ENCODE measurements around the gene CNPY2. TPM values are rescaled to one million over a fixed set of nuclear protein-coding genes. Genes with fewer than 3 reads are reported as not detected.

Gene CNPY2
- total RNA-seq, 2 experiments from 2014 or later, result 77.4 to 82.6 TPM

DNA sequence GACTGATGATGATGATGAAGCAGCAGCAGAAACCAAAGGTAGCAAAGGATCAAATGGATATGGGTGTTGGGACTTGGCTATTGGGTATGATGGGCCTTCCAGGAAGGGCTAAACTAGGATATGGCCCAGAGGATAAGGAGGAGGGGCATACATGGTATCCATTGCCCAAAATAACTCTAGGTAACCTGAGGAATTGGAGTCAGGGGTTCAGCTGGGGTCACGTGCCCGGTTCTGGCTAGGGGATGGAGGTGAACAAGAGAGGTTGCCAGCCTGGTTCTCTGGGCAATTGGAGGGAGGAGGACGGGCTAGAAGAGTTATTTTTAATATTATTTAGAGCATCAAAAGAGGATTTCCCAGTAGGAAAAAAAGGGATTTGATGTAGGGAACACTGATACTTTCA, 54.9 kb downstream of the CNPY2 start:
- ChIA-PET POLR2A (no interaction called here), CTCF (interaction anchor here (1.0 to 1.2 kb wide), 2 partner anchors 28 to 92 kb away, joined by 3 read pairs; no protein-coding TSS in a partner anchor)
- Mint-ChIP-seq H3K4me3 (no peak overlapping the region), H3K4me1 (peaks cover 16% of the 10 kb centered on the region), H3K36me3 (ENCODE audit: low read depth) (peaks cover 3% of the 10 kb centered on the region), H3K9me3 (ENCODE audit: low read depth) (no peaks in the 10 kb centered on the region), H3K27me3 (no peaks in the 10 kb centered on the region), H3K27ac (no peak overlapping the region)
- intact Hi-C loops (cut with DNase I, micrococcal nuclease), result loop anchor here in 1 of 2 experiments (10.0 kb wide), 1 partner anchor 204 kb away; the partner anchor contains the start of gene SPRYD4
- no peak for DNase-seq
- ATAC-seq, result no peak

DNA sequence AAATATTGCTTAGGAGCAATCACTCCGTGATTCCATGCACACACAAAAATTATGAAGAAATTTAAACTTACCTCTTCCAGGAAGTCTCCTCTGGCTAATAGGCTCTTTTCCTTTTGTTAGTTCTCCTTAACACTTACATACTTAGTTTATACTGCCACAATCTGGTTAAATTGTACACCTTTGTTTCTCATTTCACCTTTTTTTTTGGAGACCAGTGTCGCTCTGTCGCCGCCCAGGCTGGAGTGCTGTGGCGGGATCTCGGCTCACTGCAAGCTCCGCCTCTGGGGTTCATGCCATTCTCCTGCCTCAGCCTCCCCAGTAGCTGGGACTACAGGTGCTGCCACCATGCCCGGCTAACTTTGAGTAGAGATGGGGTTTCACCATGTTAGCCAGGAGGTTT, 55.4 kb downstream of the CNPY2 start:
- ATAC-seq, result no peak

More for the DNA sequence above, 55.4 kb downstream of the CNPY2 start:
- Mint-ChIP-seq H3K27me3 (no peaks in the 10 kb centered on the region), H3K9me3 (ENCODE audit: low read depth) (no peaks in the 10 kb centered on the region), H3K4me3 (no peak overlapping the region), H3K36me3 (ENCODE audit: low read depth) (peaks cover 5% of the 10 kb centered on the region), H3K27ac (no peak overlapping the region), H3K4me1 (peaks cover 16% of the 10 kb centered on the region)
- no peak for DNase-seq
- CTCF ChIA-PET, result interaction anchor here (1.0 to 1.2 kb wide), 2 partner anchors 29 to 93 kb away, joined by 3 read pairs; no protein-coding TSS in a partner anchor
- intact Hi-C loops (cut with DNase I, micrococcal nuclease), result loop anchor here in 1 of 2 experiments (10.0 kb wide), 1 partner anchor 204 kb away; the partner anchor contains the start of gene SPRYD4
- POLR2A ChIA-PET, result no interaction called here

Other genes starting within 250 kb of the CNPY2 start
- under 1 TPM; 0.32 to 0.57 TPM for gene ERBB3, start 235.8 kb downstream of the CNPY2 start, total RNA-seq
- gene PA2G4, start 211.4 kb downstream of the CNPY2 start, total RNA-seq, result 100 to 1,000 TPM; 446 to 695 TPM
- gene RPL41, start 199.4 kb downstream of the CNPY2 start, total RNA-seq, result 1,000 to 10,000 TPM; 5,101 to 9,949 TPM
- 1 to 10 TPM; 6.4 to 6.5 TPM for gene ZC3H10, start 197.7 kb downstream of the CNPY2 start, total RNA-seq
- gene ESYT1, start 187.7 kb downstream of the CNPY2 start, total RNA-seq, result 100 to 1,000 TPM; 132 to 160 TPM
- gene MYL6B, start 163.4 kb downstream of the CNPY2 start, total RNA-seq, result 10 to 100 TPM; 76.3 to 79.3 TPM
- 100 to 1,000 TPM; 692 to 918 TPM for gene MYL6, start 157.6 kb downstream of the CNPY2 start, total RNA-seq
- 100 to 1,000 TPM in 1 of 2 experiments, 10 to 100 TPM in 1; 96.9 to 123 TPM for gene SMARCC2, start 126.5 kb downstream of the CNPY2 start, total RNA-seq
- gene RNF41, start 94.1 kb downstream of the CNPY2 start, total RNA-seq, result 10 to 100 TPM; 25.2 to 28.8 TPM
- 10 to 100 TPM; 69.1 to 76.0 TPM for gene NABP2, start 91.6 kb downstream of the CNPY2 start, total RNA-seq
- gene SLC39A5, start 85.9 kb downstream of the CNPY2 start, total RNA-seq, result 1 to 10 TPM in 1 of 2 experiments, under 1 TPM in 1; 0.53 to 1.3 TPM
- gene ANKRD52, start 57.6 kb downstream of the CNPY2 start, total RNA-seq, result 10 to 100 TPM; 29.2 to 31.0 TPM
- gene COQ10A, start 49.0 kb downstream of the CNPY2 start, total RNA-seq, result 1 to 10 TPM; 5.2 to 7.5 TPM
- 100 to 1,000 TPM; 197 to 293 TPM for gene CS, start 15.7 kb downstream of the CNPY2 start, total RNA-seq
- 10 to 100 TPM; 54.6 to 62.5 TPM for gene PAN2, start 18.0 kb upstream of the CNPY2 start, total RNA-seq
- gene IL23A, start 22.9 kb upstream of the CNPY2 start, total RNA-seq, result 10 to 100 TPM; 18.5 to 21.6 TPM
- 100 to 1,000 TPM; 116 to 124 TPM for gene STAT2, start 44.1 kb upstream of the CNPY2 start, total RNA-seq
- gene APOF, start 46.9 kb upstream of the CNPY2 start, total RNA-seq, result not detected
- 10 to 100 TPM; 46.3 to 47.3 TPM for gene TIMELESS, start 133.4 kb upstream of the CNPY2 start, total RNA-seq
- not detected for gene MIP, start 138.7 kb upstream of the CNPY2 start, total RNA-seq
- gene SPRYD4, start 152.6 kb upstream of the CNPY2 start, total RNA-seq, result 1 to 10 TPM; 3.1 TPM
- 1 to 10 TPM; 8.7 TPM for gene GLS2, start 172.2 kb upstream of the CNPY2 start, total RNA-seq
- 1 to 10 TPM; 5.0 to 7.0 TPM for gene RBMS2, start 205.8 kb upstream of the CNPY2 start, total RNA-seq